Measurements from ENCODE around the gene GSK3B. TPM values are rescaled to one million over a fixed set of nuclear protein-coding genes. Genes with fewer than 3 reads are reported as not detected.
A peak's percentile ranks its signal among the peaks of the same experiment; 100 is the strongest.

The GSK3B gene
- total RNA-seq, 1 experiment from 2014 or later, result 50.0 TPM

- peaks cover 0 to 25% of the 10 kb centered on the region in 2 experiments; a peak in 3 of 4 replicates for H3K4me1 ChIP-seq (ENCODE audit: control insufficient read depth in 1 of 2, insufficient read depth in 2 of 2, low read length in 2 of 2)
- BruUV-seq (replicated peaks), result TSS peak; percentile 79
- peak overlapping the region; percentile 93 for H3K4me2 ChIP-seq (ENCODE audit: low read length)
- TF ChIP-seq RAD21 (IDR thresholded peaks at IDR 0.05; ENCODE audit: low read depth) (0 out of 2 replicates have a peak, but pooled peaks have one; percentile 10), SP1 (IDR thresholded peaks at IDR 0.05; ENCODE audit: low read depth) (no peak), ZNF274 (IDR thresholded peaks at IDR 0.05; ENCODE audit: low read depth, low read length) (no peak), ZFX (IDR thresholded peaks at IDR 0.05) (no peak), CTCF (IDR thresholded peaks at IDR 0.05 in 2 of 3, conservative IDR thresholded peaks at IDR 0.05 in 1 of 3; ENCODE audit: borderline replicate concordance in 1 of 3, insufficient read depth in 1 of 3, low read depth in 2 of 3, low read length in 2 of 3) (no peak), SIN3A (IDR thresholded peaks at IDR 0.05; ENCODE audit: low read depth) (peak; percentile 32; the same call in 1 of the 2 replicates), EZH2 (IDR thresholded peaks at IDR 0.05) (no peak), POLR2AphosphoS5 (IDR thresholded peaks at IDR 0.05; ENCODE audit: low read depth, low read length) (no peak), POLR2A (IDR thresholded peaks at IDR 0.05; ENCODE audit: borderline replicate concordance, extremely low read depth, insufficient read depth, insufficient read length) (no peak), TCF7L2 (IDR thresholded peaks at IDR 0.05; ENCODE audit: borderline replicate concordance, extremely low read depth, insufficient read depth, insufficient read length) (no peak)
- H3K9me2 ChIP-seq (ENCODE audit: insufficient read depth), result no peaks in the 10 kb centered on the region
- POLR2A ChIA-PET, result interaction anchor here (0.6 to 2.1 kb wide), 15 partner anchors 9 to 500 kb away, joined by 3 to 6 read pairs (median 4); partner anchors contain the start of gene NDUFB4
- H3K27me3 ChIP-seq (ENCODE audit: insufficient read depth, low read length), result no peaks in the 10 kb centered on the region
- RAD21 ChIA-PET (ENCODE audit: low non-redundant PET in 1 of 2, low total read pairs in 2 of 2, uncharacterized antibody in 2 of 2, unreplicated experiment in 2 of 2), result interaction anchor here in 1 of 2 experiments (1.1 kb wide), 1 partner anchor 48 kb away, joined by 3 read pairs; no protein-coding TSS in a partner anchor
- ATAC-seq, result no peak
- DNase-seq (ENCODE audit: low read depth, low spot score), result no peak
- no peaks in the 10 kb centered on the region for H4K20me1 ChIP-seq (ENCODE audit: insufficient read depth)
- CTCF ChIA-PET, result interaction anchor here (0.7 to 1.5 kb wide), 4 partner anchors 18 to 321 kb away, joined by 3 to 8 read pairs (median 4); no protein-coding TSS in a partner anchor
- H3K27ac ChIP-seq (ENCODE audit: low read depth, low read length), result peak overlapping the region; percentile 99
- no peaks in the 10 kb centered on the region for H3K9me3 ChIP-seq (ENCODE audit: control insufficient read depth in 1 of 2, insufficient read depth in 1 of 2, low read depth in 1 of 2, low read length in 2 of 2)
- peaks cover 50% of the 10 kb centered on the region for H3K79me2 ChIP-seq (ENCODE audit: insufficient read depth, low read length)
- peak overlapping the region; percentile 54 to 89 for H3K4me3 ChIP-seq (replicated peaks in 1 of 2; ENCODE audit: low read depth in 1 of 2, low read length in 2 of 2)
- intact Hi-C loops (cut with micrococcal nuclease), result loop anchor here (1.0 to 10.0 kb wide), 2 partner anchors 64 to 631 kb away; partner anchors contain the start of genes POGLUT1 and TMEM39A
- peak overlapping the region; percentile 93 for H3K9ac ChIP-seq (ENCODE audit: low read length)
- H3K36me3 ChIP-seq (ENCODE audit: control insufficient read depth in 1 of 2, insufficient read depth in 2 of 2, low read length in 2 of 2), result no peaks in the 10 kb centered on the region
- H2AFZ ChIP-seq (ENCODE audit: low read depth, low read length, poor library complexity, severe bottlenecking), result no peak overlapping the region
Measured at GRCh38 chr3:120095979-120096426, 1.8 kb upstream of the GSK3B start.

Data from HCT116 (cell line).